ENCODE results near the gene AMN1. TPM values are rescaled to one million over a fixed set of nuclear protein-coding genes. Genes with fewer than 3 reads are reported as not detected.
A peak's percentile ranks its signal among the peaks of the same experiment; 100 is the strongest.

Gene AMN1
- total and polyA plus RNA-seq, 2 of the 4 experiments (the other 2 are of a cell fraction), result 3.4 to 5.2 TPM

- Histone ChIP-seq H3K79me1 (ENCODE audit: low read depth in 1 of 2, low read length in 2 of 2) (no peaks in the 10 kb centered on the region), H4K8ac (ENCODE audit: low read depth in 2 of 2, low read length in 2 of 2) (no peak overlapping the region), H3K56ac (ENCODE audit: extremely low read depth, insufficient read depth, low read length) (no peak overlapping the region), H3K4me2 (ENCODE audit: low read depth, low read length) (no peak overlapping the region), H2BK20ac (ENCODE audit: low read depth, low read length) (no peak overlapping the region), H3K18ac (ENCODE audit: low read depth, low read length) (no peak overlapping the region), H3K4me1 (ENCODE audit: control insufficient read depth, insufficient read depth, low read length) (peaks cover 2% of the 10 kb centered on the region; the same call in 1 of the 2 replicates), H3K23ac (ENCODE audit: low read depth, low read length) (no peak overlapping the region), H3K14ac (replicated peaks; ENCODE audit: low read depth, low read length) (no peak overlapping the region), H2AFZ (replicated peaks; ENCODE audit: low read length, poor library complexity) (no peak overlapping the region), H3K36me3 (ENCODE audit: control insufficient read depth, insufficient read depth, low read length) (no peaks in the 10 kb centered on the region), H4K5ac (ENCODE audit: low read depth, low read length) (no peak overlapping the region), H2BK5ac (ENCODE audit: low read depth, low read length, poor library complexity, severe bottlenecking) (no peak overlapping the region), H4K91ac (ENCODE audit: insufficient read depth, low read depth, low read length) (no peak overlapping the region), H3K27me3 (ENCODE audit: control insufficient read depth, insufficient read depth, low read length) (no peaks in the 10 kb centered on the region), H4K20me1 (ENCODE audit: insufficient read depth, low read length) (no peaks in the 10 kb centered on the region), H2BK120ac (ENCODE audit: low read depth, low read length) (no peak overlapping the region), H2AK9ac (replicated peaks; ENCODE audit: low read depth, low read length, poor library complexity) (no peak overlapping the region), H3K9me3 (ENCODE audit: control insufficient read depth, insufficient read depth, low read length) (no peaks in the 10 kb centered on the region), H2BK15ac (ENCODE audit: low read depth, low read length) (0 out of 3 replicates have a peak overlapping the region, but pooled peaks have one; percentile 2), H2AK5ac (ENCODE audit: low read depth, low read length) (no peak overlapping the region), H3K27ac (ENCODE audit: insufficient read depth, low read length) (no peak overlapping the region), H3K9ac (ENCODE audit: low read depth, low read length) (no peak overlapping the region), H3K9me1 (ENCODE audit: insufficient read depth, low read length) (no peaks in the 10 kb centered on the region), H3K4ac (ENCODE audit: low read depth, low read length) (no peak overlapping the region), H3K4me3 (ENCODE audit: insufficient read depth, low read depth, low read length) (no peak overlapping the region)
- ATAC-seq (ENCODE audit: low read depth) (no peak), DNase-seq (no peak)
- dilution Hi-C loops (cut with HindIII; ENCODE audit: low sequenced_read_pairs, unreplicated experiment) (no loop called here), in situ Hi-C loops (cut with MboI; ENCODE audit: low sequenced_read_pairs) (no loop called here), intact Hi-C loops (cut with micrococcal nuclease) (no loop called here)
- no CpG with 5 or more reads among the region's 4 CpGs for WGBS, 2 experiments (ENCODE audit: extremely low coverage in 2 of 2, insufficient read length in 1 of 2)
- CTCF ChIA-PET, result no interaction called here
- TF ChIP-seq ELK1 (IDR thresholded peaks at IDR 0.05; ENCODE audit: borderline replicate concordance, low read depth, low read length) (no peak), BHLHE40 (IDR thresholded peaks at IDR 0.05; ENCODE audit: low read depth, low read length) (no peak), CTCF (conservative IDR thresholded peaks at IDR 0.05; ENCODE audit: low read depth, low read length) (no peak), NFE2L2 (IDR thresholded peaks at IDR 0.05; ENCODE audit: low read depth, low read length) (no peak), MAFK (IDR thresholded peaks at IDR 0.05; ENCODE audit: low read depth, low read length) (no peak), CEBPB (IDR thresholded peaks at IDR 0.05; ENCODE audit: low read depth, low read length) (no peak), USF2 (IDR thresholded peaks at IDR 0.05; ENCODE audit: low read depth, low read length) (no peak), RCOR1 (IDR thresholded peaks at IDR 0.05; ENCODE audit: insufficient replicate concordance, low read length) (no peak), MXI1 (IDR thresholded peaks at IDR 0.05; ENCODE audit: borderline replicate concordance, low read depth, low read length) (no peak), RFX5 (IDR thresholded peaks at IDR 0.05; ENCODE audit: low read depth, low read length) (no peak), FOS (IDR thresholded peaks at IDR 0.05; ENCODE audit: low read depth, low read length) (no peak), SMC3 (IDR thresholded peaks at IDR 0.05; ENCODE audit: low read depth, low read length) (no peak), CHD1 (IDR thresholded peaks at IDR 0.05; ENCODE audit: low read depth, low read length) (no peak), POLR2A (IDR thresholded peaks at IDR 0.05; ENCODE audit: low read depth, low read length) (no peak), RAD21 (IDR thresholded peaks at IDR 0.05; ENCODE audit: low read length) (no peak), MAZ (IDR thresholded peaks at IDR 0.05; ENCODE audit: borderline replicate concordance, low read depth, low read length) (no peak)
- BruUV-seq (replicated peaks), result no TSS peak
- POLR2A ChIA-PET (ENCODE audit: unreplicated experiment), result no interaction called here
Observed at GRCh38 chr12:31752450-31752849, 23.6 kb upstream of the AMN1 start.
